Activated CD8-positive, alpha-beta T cell treated with anti-CD3 and anti-CD28 coated beads, Interleukin-2, amount 10 ng/mL, durations not matched to agents 7 days and 5 days (primary cell): Measurements from ENCODE around the gene SIVA1. TPM values are rescaled to one million over a fixed set of nuclear protein-coding genes. Genes with fewer than 3 reads are reported as not detected.

Experiments
- ATAC-seq: fragments of 150-1000 bp; cut with Tn5 transposase; one replicate; pipeline ENCODE4 v1.10.0; 2021; ENCODE audit warnings: moderate library complexity
- CTCF ChIA-PET: fragments of 350-600 bp; sonication (Branson Sonifier 250); formaldehyde crosslinking; loops from one replicate; lab custom pipeline; 2021; ENCODE audit warnings: antibody characterized with exemption; lab: Charles Lee
- POLR2A ChIA-PET: fragments of 350-600 bp; sonication (Branson Sonifier 250); formaldehyde crosslinking; loops from one replicate; lab custom pipeline; 2021; ENCODE audit warnings: antibody characterized with exemption; lab: Charles Lee
- DNase-seq: peaks from one replicate; pipeline ENCODE4 v3.0.0-alpha.2; 2020
- H3K27ac Mint-ChIP-seq: one replicate; pipeline ENCODE4 v1.8.0; 2021; ENCODE audit warnings: mild to moderate bottlenecking, mixed read lengths
- H3K27me3 Mint-ChIP-seq: one replicate; pipeline ENCODE4 v1.8.0; 2021; ENCODE audit warnings: low read depth, mixed read lengths
- H3K36me3 Mint-ChIP-seq: one replicate; pipeline ENCODE4 v1.8.0; 2021; ENCODE audit warnings: low read depth, mixed read lengths
- H3K4me1 Mint-ChIP-seq: one replicate; pipeline ENCODE4 v1.8.0; 2021; ENCODE audit warnings: low read depth, mixed read lengths
- H3K4me3 Mint-ChIP-seq: one replicate; pipeline ENCODE4 v1.8.0; 2021; ENCODE audit warnings: mild to moderate bottlenecking, mixed read lengths
- H3K9me3 Mint-ChIP-seq: one replicate; pipeline ENCODE4 v1.8.0; 2022; ENCODE audit warnings: mixed read lengths; ENCODE audit not compliant: insufficient read depth
- total RNA-seq, 2 experiments: library from RNA; stranded (reverse); gene quantifications; one replicate each; pipeline ENCODE4 v1.2.3, GENCODE V29; 2021

SIVA1 gene
- total RNA-seq, 2 experiments from 2014 or later, result 175 to 186 TPM

GRCh38 chr14:104799244-104800014, 46.5 kb downstream of the SIVA1 start:
- no peaks in the 10 kb centered on the region for H3K9me3 Mint-ChIP-seq
- peaks cover 10% of the 10 kb centered on the region for H3K27me3 Mint-ChIP-seq
- H3K27ac Mint-ChIP-seq, result peak overlapping the region; percentile 58
- peaks cover 35% of the 10 kb centered on the region for H3K4me1 Mint-ChIP-seq
- ATAC-seq, result no peak
- ChIA-PET CTCF (no interaction called here), POLR2A (interaction anchor here (0.8 to 3.0 kb wide), 3 partner anchors 27 to 266 kb away, joined by 3 to 8 read pairs (median 7); partner anchors contain the start of genes GPR132 and SIVA1)
- DNase-seq, result peak; percentile 34
- H3K36me3 Mint-ChIP-seq, result peaks cover 2% of the 10 kb centered on the region
- peak overlapping the region; percentile 26 for H3K4me3 Mint-ChIP-seq

- Mint-ChIP-seq H3K4me1 (peaks cover 31% of the 10 kb centered on the region), H3K36me3 (no peaks in the 10 kb centered on the region), H3K4me3 (peak overlapping the region; percentile 26), H3K27ac (peak overlapping the region; percentile 58), H3K27me3 (peaks cover 10% of the 10 kb centered on the region), H3K9me3 (no peaks in the 10 kb centered on the region)
- ChIA-PET CTCF (interaction anchor here (0.8 to 2.4 kb wide), 2 partner anchors 15 to 25 kb away, joined by 3 to 12 read pairs; no protein-coding TSS in a partner anchor), POLR2A (interaction anchor here (0.6 to 3.0 kb wide), 4 partner anchors 17 to 48 kb away, joined by 3 to 8 read pairs (median 5); partner anchors contain the start of gene SIVA1)
- peak; percentile 60 for ATAC-seq
- peak; percentile 86 for DNase-seq
Measured at GRCh38 chr14:104800015-104800770, 47.2 kb downstream of the SIVA1 start.

GRCh38 chr14:104800771-104801519, 48.0 kb downstream of the SIVA1 start, which contains the start of gene ZBTB42:
Gene ZBTB42, plus strand, starts transcription at chr14:104801101. Its CDS starts 97 bp downstream, at chr14:104801198.
- Mint-ChIP-seq H3K4me3 (peak within 1 kb of the TSS; percentile 85), H3K9me3 (no peaks in the 10 kb centered on the region), H3K36me3 (no peaks in the 10 kb centered on the region), H3K27me3 (peaks cover 10% of the 10 kb centered on the region), H3K27ac (peak within 1 kb of the TSS; percentile 78), H3K4me1 (peaks cover 30% of the 10 kb centered on the region)
- DNase-seq, result peak; percentile 80
- peak; percentile 64 for ATAC-seq
- CTCF ChIA-PET, result interaction anchor here (0.8 to 2.4 kb wide), 2 partner anchors 16 to 25 kb away, joined by 3 to 12 read pairs; no protein-coding TSS in a partner anchor
- POLR2A ChIA-PET, result interaction anchor here (0.6 to 3.0 kb wide), 4 partner anchors 16 to 49 kb away, joined by 3 to 8 read pairs (median 5); partner anchors contain the start of gene SIVA1

GRCh38 chr14:104801520-104802393, 48.8 kb downstream of the SIVA1 start:
- Mint-ChIP-seq H3K4me1 (peaks cover 23% of the 10 kb centered on the region), H3K9me3 (no peaks in the 10 kb centered on the region), H3K27me3 (peaks cover 10% of the 10 kb centered on the region), H3K27ac (peak overlapping the region; percentile 78), H3K36me3 (no peaks in the 10 kb centered on the region), H3K4me3 (peak overlapping the region; percentile 85)
- DNase-seq (no peak), ATAC-seq (no peak)
- ChIA-PET CTCF (interaction anchor here (2.4 kb wide), 1 partner anchor 24 kb away, joined by 12 read pairs; no protein-coding TSS in a partner anchor), POLR2A (interaction anchor here (2.4 to 3.0 kb wide), 2 partner anchors 24 to 49 kb away, joined by 7 to 8 read pairs; partner anchors contain the start of gene SIVA1)

GRCh38 chr14:104802394-104803184, 49.6 kb downstream of the SIVA1 start:
- Mint-ChIP-seq H3K36me3 (no peaks in the 10 kb centered on the region), H3K27ac (no peak overlapping the region), H3K4me1 (peaks cover 23% of the 10 kb centered on the region), H3K4me3 (peak overlapping the region; percentile 85), H3K9me3 (no peaks in the 10 kb centered on the region), H3K27me3 (peaks cover 10% of the 10 kb centered on the region)
- ChIA-PET POLR2A (interaction anchor here (3.0 kb wide), 1 partner anchor 50 kb away, joined by 7 read pairs; the partner anchor contains the start of gene SIVA1), CTCF (interaction anchor here (2.4 kb wide), 1 partner anchor 23 kb away, joined by 12 read pairs; no protein-coding TSS in a partner anchor)
- ATAC-seq, result no peak
- DNase-seq, result no peak

GRCh38 chr14:104803280-104803911, 50.4 kb downstream of the SIVA1 start:
- H3K27me3 Mint-ChIP-seq, result peaks cover 8% of the 10 kb centered on the region
- H3K4me3 Mint-ChIP-seq, result no peak overlapping the region
- ATAC-seq (no peak), DNase-seq (no peak)
- no peaks in the 10 kb centered on the region for H3K9me3 Mint-ChIP-seq
- H3K4me1 Mint-ChIP-seq, result peaks cover 23% of the 10 kb centered on the region
- no peak overlapping the region for H3K27ac Mint-ChIP-seq
- no peaks in the 10 kb centered on the region for H3K36me3 Mint-ChIP-seq
- ChIA-PET POLR2A (no interaction called here), CTCF (no interaction called here)

- H3K27ac Mint-ChIP-seq, result no peak overlapping the region
- ATAC-seq (no peak), DNase-seq (no peak)
- H3K4me3 Mint-ChIP-seq, result no peak overlapping the region
- CTCF ChIA-PET, result no interaction called here
- peaks cover 23% of the 10 kb centered on the region for H3K4me1 Mint-ChIP-seq
- H3K27me3 Mint-ChIP-seq, result peaks cover 3% of the 10 kb centered on the region
- POLR2A ChIA-PET, result interaction anchor here (0.6 kb wide), 1 partner anchor 52 kb away, joined by 4 read pairs; no protein-coding TSS in a partner anchor
- no peaks in the 10 kb centered on the region for H3K9me3 Mint-ChIP-seq
- no peaks in the 10 kb centered on the region for H3K36me3 Mint-ChIP-seq
Measured at GRCh38 chr14:104803912-104804410, 51.0 kb downstream of the SIVA1 start.

GRCh38 chr14:104804481-104805325, 51.8 kb downstream of the SIVA1 start:
- Mint-ChIP-seq H3K4me3 (no peak overlapping the region), H3K9me3 (no peaks in the 10 kb centered on the region), H3K36me3 (no peaks in the 10 kb centered on the region), H3K27me3 (no peaks in the 10 kb centered on the region), H3K4me1 (peaks cover 20% of the 10 kb centered on the region), H3K27ac (no peak overlapping the region)
- POLR2A ChIA-PET, result interaction anchor here (0.6 kb wide), 1 partner anchor 53 kb away, joined by 4 read pairs; no protein-coding TSS in a partner anchor
- CTCF ChIA-PET, result no interaction called here
- DNase-seq, result no peak
- no peak for ATAC-seq

GRCh38 chr14:104805326-104805678, 52.4 kb downstream of the SIVA1 start:
- ATAC-seq (no peak), DNase-seq (no peak)
- H3K27me3 Mint-ChIP-seq, result no peaks in the 10 kb centered on the region
- no peaks in the 10 kb centered on the region for H3K9me3 Mint-ChIP-seq
- peaks cover 16% of the 10 kb centered on the region for H3K4me1 Mint-ChIP-seq
- no peak overlapping the region for H3K27ac Mint-ChIP-seq
- no peaks in the 10 kb centered on the region for H3K36me3 Mint-ChIP-seq
- no peak overlapping the region for H3K4me3 Mint-ChIP-seq
- ChIA-PET CTCF (no interaction called here), POLR2A (no interaction called here)
